H9 (cell line): ENCODE results near the gene WBP1. TPM values are rescaled to one million over a fixed set of nuclear protein-coding genes. Genes with fewer than 3 reads are reported as not detected.

Experiments
- DNase-seq: peaks from one replicate; pipeline ENCODE4 v3.0.0-alpha.2; 2017
- H2AFZ ChIP-seq: one replicate; pipeline ENCODE4 v1.6.1; 2013; ENCODE audit warnings: mild to moderate bottlenecking, low read length, control low read depth, moderate library complexity
- H2AK5ac ChIP-seq: 2 replicates; pipeline ENCODE4 v1.6.1; 2013; ENCODE audit warnings: low read length, control low read depth, mixed read lengths; ENCODE audit not compliant: insufficient read length
- H2BK120ac ChIP-seq: one replicate; pipeline ENCODE4 v1.6.1; 2013; ENCODE audit warnings: low read depth, mild to moderate bottlenecking, low read length, control low read depth, inconsistent platforms; ENCODE audit not compliant: poor library complexity, severe bottlenecking
- H2BK12ac ChIP-seq: 2 replicates; pipeline ENCODE4 v1.6.1; 2013; ENCODE audit warnings: low read length, control low read depth, mixed read lengths, low read depth; ENCODE audit not compliant: insufficient read length
- H2BK15ac ChIP-seq: 2 replicates; pipeline ENCODE4 v1.6.1; 2013; ENCODE audit warnings: low read depth, low read length, control low read depth
- H2BK20ac ChIP-seq: one replicate; pipeline ENCODE4 v1.6.1; 2013; ENCODE audit warnings: low read depth, mild to moderate bottlenecking, low read length, control low read depth, inconsistent platforms; ENCODE audit not compliant: poor library complexity, severe bottlenecking
- H2BK5ac ChIP-seq: 2 replicates; pipeline ENCODE4 v1.6.1; 2013; ENCODE audit warnings: low read length, control low read depth, mixed read lengths; ENCODE audit not compliant: insufficient read length
- H3K14ac ChIP-seq: 2 replicates; pipeline ENCODE4 v1.6.1; 2013; ENCODE audit warnings: low read length, control low read depth; ENCODE audit not compliant: insufficient read depth
- H3K18ac ChIP-seq: 2 replicates; pipeline ENCODE4 v1.6.1; 2013; ENCODE audit warnings: low read depth, mild to moderate bottlenecking, mixed read lengths, low read length, control low read depth; ENCODE audit not compliant: insufficient read length
- H3K23ac ChIP-seq: 2 replicates; pipeline ENCODE4 v1.6.1; 2013; ENCODE audit warnings: low read length, control low read depth, mixed read lengths, low read depth; ENCODE audit not compliant: insufficient read length
- H3K23me2 ChIP-seq: 2 replicates; pipeline ENCODE4 v1.6.1; 2013; ENCODE audit warnings: low read depth, mild to moderate bottlenecking, mixed read lengths, low read length, control low read depth; ENCODE audit not compliant: insufficient read length, poor library complexity, severe bottlenecking
- H3K27ac ChIP-seq: 2 replicates; pipeline ENCODE4 v1.5.1; 2013; ENCODE audit warnings: low read length, control low read depth, mixed read lengths, low read depth; ENCODE audit not compliant: insufficient read length
- H3K27me3 ChIP-seq: 2 replicates; pipeline ENCODE4 v1.6.1; 2013; ENCODE audit warnings: low read length, control low read depth, inconsistent platforms; ENCODE audit not compliant: insufficient read depth
- H3K4ac ChIP-seq: 2 replicates; pipeline ENCODE4 v1.6.1; 2013; ENCODE audit warnings: low read depth, mild to moderate bottlenecking, control low read depth, inconsistent platforms, low read length, moderate library complexity
- H3K4me1 ChIP-seq: 2 replicates; pipeline ENCODE4 v1.6.1; 2013; ENCODE audit warnings: low read length, control low read depth, inconsistent platforms; ENCODE audit not compliant: insufficient read depth
- H3K4me2 ChIP-seq: 2 replicates; pipeline ENCODE4 v1.6.1; 2013; ENCODE audit warnings: low read length, control low read depth, mixed read lengths; ENCODE audit not compliant: insufficient read length, insufficient read depth
- H3K56ac ChIP-seq: 2 replicates; pipeline ENCODE4 v1.6.1; 2013; ENCODE audit warnings: low read depth, mild to moderate bottlenecking, mixed read lengths, low read length, control low read depth; ENCODE audit not compliant: insufficient read length
- H3K79me1 ChIP-seq: 2 replicates; pipeline ENCODE4 v1.6.1; 2013; ENCODE audit warnings: low read depth, mild to moderate bottlenecking, moderate library complexity, low read length, control low read depth, inconsistent platforms; ENCODE audit not compliant: insufficient read depth, poor library complexity, severe bottlenecking
- H3K79me2 ChIP-seq: 2 replicates; pipeline ENCODE4 v1.6.1; 2013; ENCODE audit warnings: low read length, control low read depth, inconsistent platforms; ENCODE audit not compliant: insufficient read depth
- H3K9ac ChIP-seq: 2 replicates; pipeline ENCODE4 v1.6.1; 2013; ENCODE audit warnings: low read length, control low read depth, mixed read lengths; ENCODE audit not compliant: insufficient read length; ENCODE audit errors: extremely low read depth
- H3K9me3 ChIP-seq: one replicate; pipeline ENCODE4 v1.6.1; 2013; ENCODE audit warnings: low read depth, low read length, inconsistent platforms; ENCODE audit not compliant: control insufficient read depth
- H3T11ph ChIP-seq: one replicate; pipeline ENCODE4 v1.6.1; 2013; ENCODE audit warnings: mild to moderate bottlenecking, low read length, control low read depth, inconsistent platforms
- H4K20me1 ChIP-seq: one replicate; pipeline ENCODE4 v1.6.1; 2013; ENCODE audit not compliant: control insufficient read depth, insufficient read length, insufficient read depth
- H4K5ac ChIP-seq: 2 replicates; pipeline ENCODE4 v1.6.1; 2013; ENCODE audit warnings: low read depth, mild to moderate bottlenecking, mixed read lengths, low read length, control low read depth; ENCODE audit not compliant: insufficient read length
- H4K8ac ChIP-seq: replicated peaks from 2 replicates; pipeline ENCODE4 v1.6.1; 2013; ENCODE audit warnings: low read length, control low read depth, mixed read lengths, low read depth; ENCODE audit not compliant: insufficient read length
- H4K91ac ChIP-seq: 2 replicates; pipeline ENCODE4 v1.6.1; 2013; ENCODE audit warnings: low read depth, mild to moderate bottlenecking, moderate library complexity, mixed read lengths, low read length, control low read depth; ENCODE audit not compliant: insufficient read length
- H3K27ac Mint-ChIP-seq, 3 experiments: 2 replicates in 2 of 3; 3 replicates in 1 of 3; pipeline ENCODE4 v1.8.0; 2020 to 2021; ENCODE audit warnings: mixed read lengths in 3 of 3, mild to moderate bottlenecking in 1 of 3, moderate library complexity in 1 of 3
- H3K27me3 Mint-ChIP-seq: 2 replicates; pipeline ENCODE4 v1.8.0; 2021; ENCODE audit warnings: low read depth, mild to moderate bottlenecking, moderate library complexity, mixed read lengths
- H3K36me3 Mint-ChIP-seq, 3 experiments: 2 replicates in 2 of 3; 3 replicates in 1 of 3; pipeline ENCODE4 v1.8.0; 2020 to 2021; ENCODE audit warnings: low read depth in 3 of 3, mixed read lengths in 3 of 3; ENCODE audit not compliant: insufficient read depth in 1 of 3
- H3K4me1 Mint-ChIP-seq, 2 experiments: 2 replicates each; pipeline ENCODE4 v1.8.0; 2020; ENCODE audit warnings: mixed read lengths in 2 of 2
- H3K4me3 Mint-ChIP-seq, 2 experiments: 2 replicates in 1 of 2; 3 replicates in 1 of 2; pipeline ENCODE4 v1.8.0; 2020 to 2021; ENCODE audit warnings: mild to moderate bottlenecking in 2 of 2, mixed read lengths in 2 of 2, moderate library complexity in 1 of 2
- H3K9me3 Mint-ChIP-seq, 2 experiments: 2 replicates in 1 of 2; 3 replicates in 1 of 2; pipeline ENCODE4 v1.8.0; 2020; ENCODE audit warnings: mild to moderate bottlenecking in 2 of 2, mixed read lengths in 2 of 2, moderate library complexity in 1 of 2
- WGBS: extraction: QIAGEN DNeasy Blood & Tissue Kit; methylation state at CpG from one replicate; pipeline ENCODE4 v1.1.7; 2013; ENCODE audit warnings: missing lambda C conversion rate, low lambda C conversion rate, mixed read lengths; ENCODE audit not compliant: insufficient read length; ENCODE audit errors: extremely low coverage; 5-methylcytosine and 5-hydroxymethylcytosine counted together
- total RNA-seq: library from RNA; stranded (reverse); gene quantifications from 2 replicates; pipeline ENCODE4 v1.2.1, GENCODE V29; 2021
- TF ChIP-seq, protein P1 (sequence below): fragments of 200-600 bp; sonication (generic); conservative IDR thresholded peaks from 3 replicates; pipeline ENCODE4 v1.8.0; 2021; ENCODE audit warnings: antibody characterized with exemption, mild to moderate bottlenecking

WBP1 gene
- total RNA-seq, 1 experiment from 2014 or later, result 82.1 TPM

DNA sequence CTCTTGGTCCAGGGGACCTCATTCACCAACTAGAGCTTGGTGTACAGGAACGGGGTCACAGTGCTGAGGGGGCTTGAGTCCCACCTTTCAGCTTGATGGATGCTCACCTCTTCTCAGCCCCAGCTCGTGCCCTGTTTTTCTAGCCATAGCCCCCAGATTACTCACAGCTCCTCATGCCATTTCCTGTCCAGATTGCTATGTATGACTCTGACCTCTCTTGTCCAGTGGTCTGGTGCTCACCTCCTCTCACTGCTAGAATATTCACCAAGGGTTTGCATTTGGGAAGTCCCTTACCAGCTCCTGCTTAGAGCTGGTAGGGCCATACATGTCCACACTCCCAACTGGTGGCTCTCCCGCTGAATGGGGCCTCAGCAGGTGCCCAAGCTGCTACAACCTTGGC lies 35.3 kb downstream of the WBP1 start:
- Histone ChIP-seq H3T11ph (no peak overlapping the region), H3K4me1 (no peaks in the 10 kb centered on the region), H3K4ac (no peak overlapping the region), H3K23me2 (peaks cover 11% of the 10 kb centered on the region), H2BK5ac (no peak overlapping the region), H3K23ac (no peak overlapping the region), H3K27ac (no peak overlapping the region), H3K56ac (no peak overlapping the region), H3K27me3 (peaks cover 29% of the 10 kb centered on the region), H2BK120ac (no peak overlapping the region), H2BK20ac (no peak overlapping the region), H3K9ac (no peak overlapping the region), H4K91ac (no peak overlapping the region), H3K9me3 (no peaks in the 10 kb centered on the region), H3K18ac (no peak overlapping the region), H3K4me2 (no peak overlapping the region), H3K79me2 (no peaks in the 10 kb centered on the region), H3K14ac (no peak overlapping the region), H2BK12ac (no peak overlapping the region), H3K79me1 (no peaks in the 10 kb centered on the region), H4K8ac (no peak overlapping the region), H2BK15ac (no peak overlapping the region), H2AK5ac (no peak overlapping the region), H2AFZ (no peak overlapping the region), H4K20me1 (no peaks in the 10 kb centered on the region), H4K5ac (no peak overlapping the region)
- TF ChIP-seq, protein P1, sequence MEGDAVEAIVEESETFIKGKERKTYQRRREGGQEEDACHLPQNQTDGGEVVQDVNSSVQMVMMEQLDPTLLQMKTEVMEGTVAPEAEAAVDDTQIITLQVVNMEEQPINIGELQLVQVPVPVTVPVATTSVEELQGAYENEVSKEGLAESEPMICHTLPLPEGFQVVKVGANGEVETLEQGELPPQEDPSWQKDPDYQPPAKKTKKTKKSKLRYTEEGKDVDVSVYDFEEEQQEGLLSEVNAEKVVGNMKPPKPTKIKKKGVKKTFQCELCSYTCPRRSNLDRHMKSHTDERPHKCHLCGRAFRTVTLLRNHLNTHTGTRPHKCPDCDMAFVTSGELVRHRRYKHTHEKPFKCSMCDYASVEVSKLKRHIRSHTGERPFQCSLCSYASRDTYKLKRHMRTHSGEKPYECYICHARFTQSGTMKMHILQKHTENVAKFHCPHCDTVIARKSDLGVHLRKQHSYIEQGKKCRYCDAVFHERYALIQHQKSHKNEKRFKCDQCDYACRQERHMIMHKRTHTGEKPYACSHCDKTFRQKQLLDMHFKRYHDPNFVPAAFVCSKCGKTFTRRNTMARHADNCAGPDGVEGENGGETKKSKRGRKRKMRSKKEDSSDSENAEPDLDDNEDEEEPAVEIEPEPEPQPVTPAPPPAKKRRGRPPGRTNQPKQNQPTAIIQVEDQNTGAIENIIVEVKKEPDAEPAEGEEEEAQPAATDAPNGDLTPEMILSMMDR, result no peak
- H3K36me3 Mint-ChIP-seq, result peaks cover 30 to 44% (median 43%) of the 10 kb centered on the region in 3 experiments
- no peak overlapping the region for H3K27ac Mint-ChIP-seq
- peaks cover 7 to 12% of the 10 kb centered on the region in 2 experiments for H3K4me1 Mint-ChIP-seq
- peaks cover 42% of the 10 kb centered on the region for H3K27me3 Mint-ChIP-seq
- H3K4me3 Mint-ChIP-seq, result no peak overlapping the region; a peak in 1 of 5 replicates
- WGBS, result no CpG with 5 or more reads among the region's 3 CpGs
- DNase-seq, result no peak
- peaks cover 0 to 2% of the 10 kb centered on the region in 2 experiments; a peak in 1 of 5 replicates for H3K9me3 Mint-ChIP-seq
